ENCODE data around the gene KMT2D. TPM values are rescaled to one million over a fixed set of nuclear protein-coding genes. Genes with fewer than 3 reads are reported as not detected.

The KMT2D gene
- total and polyA plus RNA-seq, 2 experiments from 2014 or later, result 17.6 to 120 TPM

GRCh38 chr12:49094160-49094974 lies 33.8 kb upstream of the KMT2D start, which contains the start of gene DHH:
DHH (minus strand) TSS chr12:49094801; CDS start chr12:49094512, 289 bp downstream.
- Histone ChIP-seq H3K36me3 (ENCODE audit: insufficient read depth) (no peaks in the 10 kb centered on the region), H3K27me3 (ENCODE audit: insufficient read depth) (peaks cover 71% of the 10 kb centered on the region), H3K9me2 (ENCODE audit: insufficient read depth) (no peaks in the 10 kb centered on the region), H3K79me2 (replicated peaks; ENCODE audit: insufficient read depth) (no peaks in the 10 kb centered on the region), H4K20me1 (replicated peaks; ENCODE audit: insufficient read depth) (peaks cover 14% of the 10 kb centered on the region), H3F3A (replicated peaks; ENCODE audit: low read depth) (peaks cover 11% of the 10 kb centered on the region; the same call in 1 of the 2 replicates), H3K27ac (ENCODE audit: low read depth) (no peak within 1 kb of the TSS), H3K4me3 (peak within 1 kb of the TSS; percentile 58), H2AFZ (peak within 1 kb of the TSS; percentile 59), H3K4me1 (ENCODE audit: insufficient read depth) (peaks cover 41% of the 10 kb centered on the region), H3K4me2 (peak within 1 kb of the TSS; percentile 94)
- peak; percentile 77 for DNase-seq (ENCODE audit: low spot score)
- Mint-ChIP-seq H3K4me3 (peak within 1 kb of the TSS; percentile 59), H3K9me3 (no peaks in the 10 kb centered on the region), H3K4me1 (peaks cover 48% of the 10 kb centered on the region), H3K27ac (no peak within 1 kb of the TSS), H3K27me3 (ENCODE audit: insufficient read depth, low read depth, poor library complexity) (peaks cover 67% of the 10 kb centered on the region), H3K36me3 (ENCODE audit: low read depth) (peaks cover 13% of the 10 kb centered on the region; the same call in 2 of the 3 replicates)
- peak; percentile 74 for TF ChIP-seq EZH2 (IDR thresholded peaks at IDR 0.05; ENCODE audit: low read depth, unreplicated experiment)
- no peak for TF ChIP-seq CREB1 (CRISPR knock-in tag; IDR thresholded peaks at IDR 0.05; ENCODE audit: low read depth)
- peak; percentile 45 for ATAC-seq

GRCh38 chr12:49093792-49094159 lies 33.2 kb upstream of the KMT2D start:
- Histone ChIP-seq H3K4me2 (peak overlapping the region; percentile 94), H3K4me3 (peak overlapping the region; percentile 58), H3K79me2 (replicated peaks; ENCODE audit: insufficient read depth) (no peaks in the 10 kb centered on the region), H3K9me2 (ENCODE audit: insufficient read depth) (no peaks in the 10 kb centered on the region), H3F3A (replicated peaks; ENCODE audit: low read depth) (peaks cover 15% of the 10 kb centered on the region; the same call in 1 of the 2 replicates), H4K20me1 (replicated peaks; ENCODE audit: insufficient read depth) (peaks cover 14% of the 10 kb centered on the region), H3K27ac (ENCODE audit: low read depth) (no peak overlapping the region), H3K36me3 (ENCODE audit: insufficient read depth) (no peaks in the 10 kb centered on the region), H3K27me3 (ENCODE audit: insufficient read depth) (peaks cover 77% of the 10 kb centered on the region), H3K4me1 (ENCODE audit: insufficient read depth) (peaks cover 47% of the 10 kb centered on the region), H2AFZ (peak overlapping the region; percentile 59)
- Mint-ChIP-seq H3K27ac (no peak overlapping the region), H3K27me3 (ENCODE audit: insufficient read depth, low read depth, poor library complexity) (peaks cover 73% of the 10 kb centered on the region), H3K4me3 (peak overlapping the region; percentile 59), H3K36me3 (ENCODE audit: low read depth) (peaks cover 10% of the 10 kb centered on the region; the same call in 2 of the 3 replicates), H3K4me1 (peaks cover 53% of the 10 kb centered on the region), H3K9me3 (no peaks in the 10 kb centered on the region)
- peak; percentile 38 for DNase-seq (ENCODE audit: low spot score)
- TF ChIP-seq ZNF114 (CRISPR knock-in tag; IDR thresholded peaks at IDR 0.05) (no peak), STAT1 (IDR thresholded peaks at IDR 0.05; ENCODE audit: unreplicated experiment) (no peak), ZNF331 (CRISPR knock-in tag; IDR thresholded peaks at IDR 0.05; ENCODE audit: low read depth) (no peak), JUNB (IDR thresholded peaks at IDR 0.05; ENCODE audit: unreplicated experiment) (no peak)
- peak; percentile 1; the same call in 1 of the 3 replicates for ATAC-seq

DNA sequence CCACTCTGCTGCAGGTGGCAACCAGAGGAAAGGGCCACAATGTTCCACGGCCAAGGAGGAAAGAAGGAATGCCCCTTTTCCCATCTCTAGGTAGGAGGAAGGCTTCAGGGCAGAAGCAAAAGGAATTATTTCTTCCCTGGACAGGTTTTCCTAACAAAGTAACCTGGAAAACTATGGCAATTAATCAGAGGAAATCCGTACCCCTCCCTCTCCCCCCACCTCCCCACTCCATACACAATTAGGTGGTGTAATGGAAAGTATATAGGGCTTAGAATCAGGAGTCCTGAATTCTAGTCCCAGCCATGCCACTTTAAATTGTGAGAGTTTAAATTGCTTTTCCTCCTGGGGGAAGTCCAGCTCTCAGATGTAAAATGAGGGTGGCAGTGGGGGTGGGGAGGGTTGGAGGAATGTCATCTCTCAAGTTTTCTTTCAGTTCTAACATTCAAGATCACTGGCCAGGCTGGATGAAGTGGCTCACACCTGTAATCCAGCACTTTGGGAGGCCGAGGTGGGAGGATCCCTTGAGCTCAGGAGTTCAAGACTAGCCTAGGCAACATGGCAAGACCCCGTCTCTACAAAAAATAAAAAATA lies 32.3 kb upstream of the KMT2D start:
- H3K27ac Mint-ChIP-seq, result no peak overlapping the region
- Histone ChIP-seq H3K27me3 (ENCODE audit: insufficient read depth) (peaks cover 86% of the 10 kb centered on the region), H3K27ac (ENCODE audit: low read depth) (no peak overlapping the region), H4K20me1 (replicated peaks; ENCODE audit: insufficient read depth) (peaks cover 14% of the 10 kb centered on the region), H3K79me2 (replicated peaks; ENCODE audit: insufficient read depth) (no peaks in the 10 kb centered on the region), H3K9me2 (ENCODE audit: insufficient read depth) (no peaks in the 10 kb centered on the region), H3K36me3 (ENCODE audit: insufficient read depth) (no peaks in the 10 kb centered on the region), H3K4me3 (peak overlapping the region; percentile 53), H3K4me2 (peak overlapping the region; percentile 94), H2AFZ (no peak overlapping the region), H3K4me1 (ENCODE audit: insufficient read depth) (peaks cover 51% of the 10 kb centered on the region), H3F3A (replicated peaks; ENCODE audit: low read depth) (peaks cover 16% of the 10 kb centered on the region; the same call in 1 of the 2 replicates)
- H3K9me3 Mint-ChIP-seq, result no peaks in the 10 kb centered on the region
- peaks cover 4% of the 10 kb centered on the region; the same call in 2 of the 3 replicates for H3K36me3 Mint-ChIP-seq (ENCODE audit: low read depth)
- peak overlapping the region; percentile 68; the same call in 1 of the 3 replicates for H3K4me3 Mint-ChIP-seq
- H3K27me3 Mint-ChIP-seq (ENCODE audit: insufficient read depth, low read depth, poor library complexity), result peaks cover 81% of the 10 kb centered on the region
- H3K4me1 Mint-ChIP-seq, result peaks cover 57% of the 10 kb centered on the region
- no peak for DNase-seq (ENCODE audit: low spot score)
- no peak for ATAC-seq
- TF ChIP-seq POLR2AphosphoS5 (IDR thresholded peaks at IDR 0.05; ENCODE audit: low read depth) (no peak), ETS1 (IDR thresholded peaks at IDR 0.05) (no peak), CTCF (conservative IDR thresholded peaks at IDR 0.05; ENCODE audit: low read depth in 2 of 2) (no peak), NANOG (IDR thresholded peaks at IDR 0.05; ENCODE audit: borderline replicate concordance) (no peak)
- TF ChIP-seq, protein P1, sequence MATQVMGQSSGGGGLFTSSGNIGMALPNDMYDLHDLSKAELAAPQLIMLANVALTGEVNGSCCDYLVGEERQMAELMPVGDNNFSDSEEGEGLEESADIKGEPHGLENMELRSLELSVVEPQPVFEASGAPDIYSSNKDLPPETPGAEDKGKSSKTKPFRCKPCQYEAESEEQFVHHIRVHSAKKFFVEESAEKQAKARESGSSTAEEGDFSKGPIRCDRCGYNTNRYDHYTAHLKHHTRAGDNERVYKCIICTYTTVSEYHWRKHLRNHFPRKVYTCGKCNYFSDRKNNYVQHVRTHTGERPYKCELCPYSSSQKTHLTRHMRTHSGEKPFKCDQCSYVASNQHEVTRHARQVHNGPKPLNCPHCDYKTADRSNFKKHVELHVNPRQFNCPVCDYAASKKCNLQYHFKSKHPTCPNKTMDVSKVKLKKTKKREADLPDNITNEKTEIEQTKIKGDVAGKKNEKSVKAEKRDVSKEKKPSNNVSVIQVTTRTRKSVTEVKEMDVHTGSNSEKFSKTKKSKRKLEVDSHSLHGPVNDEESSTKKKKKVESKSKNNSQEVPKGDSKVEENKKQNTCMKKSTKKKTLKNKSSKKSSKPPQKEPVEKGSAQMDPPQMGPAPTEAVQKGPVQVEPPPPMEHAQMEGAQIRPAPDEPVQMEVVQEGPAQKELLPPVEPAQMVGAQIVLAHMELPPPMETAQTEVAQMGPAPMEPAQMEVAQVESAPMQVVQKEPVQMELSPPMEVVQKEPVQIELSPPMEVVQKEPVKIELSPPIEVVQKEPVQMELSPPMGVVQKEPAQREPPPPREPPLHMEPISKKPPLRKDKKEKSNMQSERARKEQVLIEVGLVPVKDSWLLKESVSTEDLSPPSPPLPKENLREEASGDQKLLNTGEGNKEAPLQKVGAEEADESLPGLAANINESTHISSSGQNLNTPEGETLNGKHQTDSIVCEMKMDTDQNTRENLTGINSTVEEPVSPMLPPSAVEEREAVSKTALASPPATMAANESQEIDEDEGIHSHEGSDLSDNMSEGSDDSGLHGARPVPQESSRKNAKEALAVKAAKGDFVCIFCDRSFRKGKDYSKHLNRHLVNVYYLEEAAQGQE (IDR thresholded peaks at IDR 0.05; ENCODE audit: unreplicated experiment), result no peak

All from GM23338 (cell line).